Measurements from ENCODE around the gene PTPRN2.

GRCh38 chr7:158188676-158189075, 398.9 kb downstream of the PTPRN2 start:
- TF ChIP-seq, protein P1, sequence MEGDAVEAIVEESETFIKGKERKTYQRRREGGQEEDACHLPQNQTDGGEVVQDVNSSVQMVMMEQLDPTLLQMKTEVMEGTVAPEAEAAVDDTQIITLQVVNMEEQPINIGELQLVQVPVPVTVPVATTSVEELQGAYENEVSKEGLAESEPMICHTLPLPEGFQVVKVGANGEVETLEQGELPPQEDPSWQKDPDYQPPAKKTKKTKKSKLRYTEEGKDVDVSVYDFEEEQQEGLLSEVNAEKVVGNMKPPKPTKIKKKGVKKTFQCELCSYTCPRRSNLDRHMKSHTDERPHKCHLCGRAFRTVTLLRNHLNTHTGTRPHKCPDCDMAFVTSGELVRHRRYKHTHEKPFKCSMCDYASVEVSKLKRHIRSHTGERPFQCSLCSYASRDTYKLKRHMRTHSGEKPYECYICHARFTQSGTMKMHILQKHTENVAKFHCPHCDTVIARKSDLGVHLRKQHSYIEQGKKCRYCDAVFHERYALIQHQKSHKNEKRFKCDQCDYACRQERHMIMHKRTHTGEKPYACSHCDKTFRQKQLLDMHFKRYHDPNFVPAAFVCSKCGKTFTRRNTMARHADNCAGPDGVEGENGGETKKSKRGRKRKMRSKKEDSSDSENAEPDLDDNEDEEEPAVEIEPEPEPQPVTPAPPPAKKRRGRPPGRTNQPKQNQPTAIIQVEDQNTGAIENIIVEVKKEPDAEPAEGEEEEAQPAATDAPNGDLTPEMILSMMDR (IDR thresholded peaks at IDR 0.05 in 2 of 3, conservative IDR thresholded peaks at IDR 0.05 in 1 of 3; ENCODE audit: borderline replicate concordance in 1 of 3, insufficient read depth in 1 of 3, low read depth in 2 of 3, low read length in 2 of 3) = no peak
- no peak for TF ChIP-seq POLR2A (IDR thresholded peaks at IDR 0.05; ENCODE audit: borderline replicate concordance, extremely low read depth, insufficient read depth, insufficient read length)
- TF ChIP-seq, protein P2, sequence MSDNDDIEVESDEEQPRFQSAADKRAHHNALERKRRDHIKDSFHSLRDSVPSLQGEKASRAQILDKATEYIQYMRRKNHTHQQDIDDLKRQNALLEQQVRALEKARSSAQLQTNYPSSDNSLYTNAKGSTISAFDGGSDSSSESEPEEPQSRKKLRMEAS (IDR thresholded peaks at IDR 0.05) = no peak
- no peak for TF ChIP-seq SP1 (IDR thresholded peaks at IDR 0.05; ENCODE audit: low read depth)
- no peak for TF ChIP-seq TCF7L2 (IDR thresholded peaks at IDR 0.05; ENCODE audit: borderline replicate concordance, extremely low read depth, insufficient read depth, insufficient read length)
- TF ChIP-seq EZH2phosphoT487 (IDR thresholded peaks at IDR 0.05; ENCODE audit: borderline replicate concordance) = no peak
- no peak for TF ChIP-seq EZH2 (IDR thresholded peaks at IDR 0.05)
- TF ChIP-seq, protein P3, sequence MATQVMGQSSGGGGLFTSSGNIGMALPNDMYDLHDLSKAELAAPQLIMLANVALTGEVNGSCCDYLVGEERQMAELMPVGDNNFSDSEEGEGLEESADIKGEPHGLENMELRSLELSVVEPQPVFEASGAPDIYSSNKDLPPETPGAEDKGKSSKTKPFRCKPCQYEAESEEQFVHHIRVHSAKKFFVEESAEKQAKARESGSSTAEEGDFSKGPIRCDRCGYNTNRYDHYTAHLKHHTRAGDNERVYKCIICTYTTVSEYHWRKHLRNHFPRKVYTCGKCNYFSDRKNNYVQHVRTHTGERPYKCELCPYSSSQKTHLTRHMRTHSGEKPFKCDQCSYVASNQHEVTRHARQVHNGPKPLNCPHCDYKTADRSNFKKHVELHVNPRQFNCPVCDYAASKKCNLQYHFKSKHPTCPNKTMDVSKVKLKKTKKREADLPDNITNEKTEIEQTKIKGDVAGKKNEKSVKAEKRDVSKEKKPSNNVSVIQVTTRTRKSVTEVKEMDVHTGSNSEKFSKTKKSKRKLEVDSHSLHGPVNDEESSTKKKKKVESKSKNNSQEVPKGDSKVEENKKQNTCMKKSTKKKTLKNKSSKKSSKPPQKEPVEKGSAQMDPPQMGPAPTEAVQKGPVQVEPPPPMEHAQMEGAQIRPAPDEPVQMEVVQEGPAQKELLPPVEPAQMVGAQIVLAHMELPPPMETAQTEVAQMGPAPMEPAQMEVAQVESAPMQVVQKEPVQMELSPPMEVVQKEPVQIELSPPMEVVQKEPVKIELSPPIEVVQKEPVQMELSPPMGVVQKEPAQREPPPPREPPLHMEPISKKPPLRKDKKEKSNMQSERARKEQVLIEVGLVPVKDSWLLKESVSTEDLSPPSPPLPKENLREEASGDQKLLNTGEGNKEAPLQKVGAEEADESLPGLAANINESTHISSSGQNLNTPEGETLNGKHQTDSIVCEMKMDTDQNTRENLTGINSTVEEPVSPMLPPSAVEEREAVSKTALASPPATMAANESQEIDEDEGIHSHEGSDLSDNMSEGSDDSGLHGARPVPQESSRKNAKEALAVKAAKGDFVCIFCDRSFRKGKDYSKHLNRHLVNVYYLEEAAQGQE (IDR thresholded peaks at IDR 0.05; ENCODE audit: low read depth) = no peak
- TF ChIP-seq ATF3 (IDR thresholded peaks at IDR 0.05) = no peak
- no peak for TF ChIP-seq ELF1 (IDR thresholded peaks at IDR 0.05; ENCODE audit: borderline replicate concordance, low read depth)
